Measurements from ENCODE around the gene SYNE4.

Gene SYNE4

GRCh38 chr19:36049080-36049698, 40.6 kb upstream of the SYNE4 start:
- ChIA-PET CTCF (interaction anchor here (0.7 to 0.8 kb wide), 2 partner anchors 12 to 167 kb away, joined by 3 read pairs; no protein-coding TSS in a partner anchor), POLR2A (no interaction called here)
- peaks cover 14% of the 10 kb centered on the region for H3K4me1 ChIP-seq (ENCODE audit: control insufficient read depth, insufficient read depth, low read length)
- no peak overlapping the region for H3K4me3 ChIP-seq (ENCODE audit: low read depth, low read length)
- TF ChIP-seq FEZF1 (tag by site-specific recombination; IDR thresholded peaks at IDR 0.05) (peak; percentile 16; the same call in 1 of the 2 replicates), ZNF792 (tag by site-specific recombination; IDR thresholded peaks at IDR 0.05) (no peak)
- TF ChIP-seq, protein P1, sequence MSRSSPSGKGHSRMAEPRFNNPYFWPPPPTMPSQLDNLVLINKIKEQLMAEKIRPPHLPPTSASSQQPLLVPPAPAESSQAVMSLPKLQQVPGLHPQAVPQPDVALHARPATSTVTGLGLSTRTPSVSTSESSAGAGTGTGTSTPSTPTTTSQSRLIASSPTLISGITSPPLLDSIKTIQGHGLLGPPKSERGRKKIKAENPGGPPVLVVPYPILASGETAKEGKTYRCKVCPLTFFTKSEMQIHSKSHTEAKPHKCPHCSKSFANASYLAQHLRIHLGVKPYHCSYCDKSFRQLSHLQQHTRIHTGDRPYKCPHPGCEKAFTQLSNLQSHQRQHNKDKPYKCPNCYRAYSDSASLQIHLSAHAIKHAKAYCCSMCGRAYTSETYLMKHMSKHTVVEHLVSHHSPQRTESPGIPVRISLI (tag by site-specific recombination; IDR thresholded peaks at IDR 0.05), result 0 out of 2 replicates have a peak, but pooled peaks have one; percentile 50
- TF ChIP-seq, protein P2, sequence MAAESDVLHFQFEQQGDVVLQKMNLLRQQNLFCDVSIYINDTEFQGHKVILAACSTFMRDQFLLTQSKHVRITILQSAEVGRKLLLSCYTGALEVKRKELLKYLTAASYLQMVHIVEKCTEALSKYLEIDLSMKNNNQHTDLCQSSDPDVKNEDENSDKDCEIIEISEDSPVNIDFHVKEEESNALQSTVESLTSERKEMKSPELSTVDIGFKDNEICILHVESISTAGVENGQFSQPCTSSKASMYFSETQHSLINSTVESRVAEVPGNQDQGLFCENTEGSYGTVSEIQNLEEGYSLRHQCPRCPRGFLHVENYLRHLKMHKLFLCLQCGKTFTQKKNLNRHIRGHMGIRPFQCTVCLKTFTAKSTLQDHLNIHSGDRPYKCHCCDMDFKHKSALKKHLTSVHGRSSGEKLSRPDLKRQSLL (tag by site-specific recombination; IDR thresholded peaks at IDR 0.05), result peak; percentile 56; the same call in 1 of the 2 replicates
- peaks cover 7 to 62% of the 10 kb centered on the region in 2 experiments for H3K36me3 ChIP-seq (ENCODE audit: control insufficient read depth in 2 of 2, insufficient read depth in 1 of 2, low read length in 2 of 2)
- H3K27ac ChIP-seq (ENCODE audit: extremely low read depth, low read depth, low read length), result no peak overlapping the region
- H3K9me3 ChIP-seq (ENCODE audit: control insufficient read depth, insufficient read depth, low read depth, low read length), result no peaks in the 10 kb centered on the region; the same call in none of the 2 replicates

DNA sequence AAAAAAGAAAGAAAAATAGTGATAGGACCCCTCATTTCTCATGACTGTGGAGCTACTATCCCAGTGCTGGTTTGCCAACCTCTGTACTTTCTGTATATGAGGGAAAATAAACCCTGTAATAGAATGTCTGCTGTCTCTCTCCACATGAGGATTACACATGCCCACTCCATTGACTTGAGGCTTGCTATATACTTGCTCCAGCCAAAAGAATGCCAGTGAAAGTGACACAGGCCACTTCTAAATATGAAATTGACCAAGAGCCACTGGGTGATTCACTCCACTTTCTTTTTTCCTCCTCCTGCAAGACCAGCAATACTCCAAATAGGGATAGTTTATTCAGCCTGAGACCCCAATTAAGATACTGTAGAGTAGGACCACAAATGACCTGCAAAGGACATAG, 39.2 kb upstream of the SYNE4 start:
- ChIA-PET CTCF (interaction anchor here (0.6 kb wide), 1 partner anchor 90 kb away, joined by 3 read pairs; no protein-coding TSS in a partner anchor), POLR2A (interaction anchor here (0.6 to 0.7 kb wide), 2 partner anchors 9 to 50 kb away, joined by 3 read pairs; no protein-coding TSS in a partner anchor)
- TF ChIP-seq ZBTB11 (tag by site-specific recombination; conservative IDR thresholded peaks at IDR 0.05; ENCODE audit: low read depth) (no peak), ZNF580 (tag by site-specific recombination; IDR thresholded peaks at IDR 0.05) (no peak), KLF1 (tag by site-specific recombination; IDR thresholded peaks at IDR 0.05) (no peak), PRDM1 (tag by site-specific recombination; IDR thresholded peaks at IDR 0.05) (peak; percentile 77), ZNF416 (tag by site-specific recombination; IDR thresholded peaks at IDR 0.05) (no peak)
- Histone ChIP-seq H3K4me1 (ENCODE audit: control insufficient read depth, insufficient read depth, low read length) (peaks cover 8% of the 10 kb centered on the region; the same call in 1 of the 2 replicates), H3K36me3 (ENCODE audit: control insufficient read depth in 2 of 2, insufficient read depth in 1 of 2, low read length in 2 of 2) (peaks cover 7 to 71% of the 10 kb centered on the region in 2 experiments), H3K9me3 (ENCODE audit: control insufficient read depth, insufficient read depth, low read depth, low read length) (no peaks in the 10 kb centered on the region; the same call in none of the 2 replicates), H3K27ac (ENCODE audit: extremely low read depth, low read depth, low read length) (no peak overlapping the region), H3K4me3 (ENCODE audit: low read depth, low read length) (no peak overlapping the region)

DNA sequence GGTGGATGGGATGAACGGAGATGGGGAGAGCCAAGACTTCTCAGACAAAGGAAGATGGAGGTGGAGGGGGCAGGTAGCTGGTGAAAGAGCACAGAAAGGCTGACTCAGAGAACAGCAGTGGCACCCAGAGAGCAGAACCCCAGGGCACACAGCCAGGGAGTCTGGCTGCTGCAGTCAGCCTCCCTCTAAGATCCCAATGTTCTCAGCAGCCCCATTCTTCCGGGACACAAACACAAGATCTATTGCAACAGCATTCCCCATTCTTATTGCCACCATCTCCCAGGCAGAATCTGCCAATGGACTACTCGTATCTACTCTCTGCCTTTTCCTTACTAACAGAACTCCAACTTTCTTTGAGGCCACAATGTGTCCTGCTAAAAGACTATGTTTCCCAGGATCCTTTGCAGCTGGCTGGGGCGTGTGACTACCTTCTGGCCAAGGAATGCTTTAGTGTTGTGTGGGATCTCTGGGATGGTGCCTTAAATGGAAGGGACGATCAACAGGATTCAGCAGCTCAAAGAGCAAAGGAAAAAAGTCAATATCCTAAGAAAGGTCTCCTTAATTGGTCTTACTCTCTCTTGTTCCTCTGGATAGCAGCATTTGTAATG, 37.9 kb upstream of the SYNE4 start:
- Histone ChIP-seq H3K27ac (ENCODE audit: extremely low read depth, low read depth, low read length) (peak overlapping the region; percentile 37; the same call in 1 of the 2 replicates), H3K4me3 (ENCODE audit: low read depth, low read length) (no peak overlapping the region), H3K9me3 (ENCODE audit: control insufficient read depth, insufficient read depth, low read depth, low read length) (no peaks in the 10 kb centered on the region; the same call in none of the 2 replicates), H3K36me3 (ENCODE audit: control insufficient read depth in 2 of 2, insufficient read depth in 1 of 2, low read length in 2 of 2) (peaks cover 7 to 79% of the 10 kb centered on the region in 2 experiments), H3K4me1 (ENCODE audit: control insufficient read depth, insufficient read depth, low read length) (peaks cover 7% of the 10 kb centered on the region; the same call in 1 of the 2 replicates)
- ChIA-PET POLR2A (interaction anchor here (0.6 kb wide), 1 partner anchor 101 kb away, joined by 3 read pairs; no protein-coding TSS in a partner anchor), CTCF (interaction anchor here (0.6 to 0.9 kb wide), 2 partner anchors 11 to 991 kb away, joined by 3 read pairs; no protein-coding TSS in a partner anchor)
- no peak for TF ChIP-seq ZNF391 (tag by site-specific recombination; IDR thresholded peaks at IDR 0.05; ENCODE audit: borderline replicate concordance, low read depth)
- TF ChIP-seq ZNF211 (tag by site-specific recombination; IDR thresholded peaks at IDR 0.05; ENCODE audit: low read depth), result no peak
- TF ChIP-seq ZNF664 (tag by site-specific recombination; IDR thresholded peaks at IDR 0.05), result no peak
- no peak for TF ChIP-seq ZSCAN18 (tag by site-specific recombination; IDR thresholded peaks at IDR 0.05)
- no peak for TF ChIP-seq EGR2 (tag by site-specific recombination; IDR thresholded peaks at IDR 0.05; ENCODE audit: low read depth)
- TF ChIP-seq IKZF3 (tag by site-specific recombination; IDR thresholded peaks at IDR 0.05), result no peak

Data from HEK293 (cell line).